Left colon (tissue), 2 donors: ENCODE data around the gene TLE6. TPM values are rescaled to one million over a fixed set of nuclear protein-coding genes. Genes with fewer than 3 reads are reported as not detected.
"Not testable (repeated sequence)": the region's sequence is repeated elsewhere in the genome, so short reads cannot be mapped to it uniquely, and the experiment has no call there.

Experiments used
- ATAC-seq: fragments of 200-7000 bp; cut with Tn5 transposase; one replicate; pipeline ENCODE4 v1.9.1; 2020; ENCODE audit warnings: mild to moderate bottlenecking, moderate library complexity
- DNase-seq, 2 donors: peaks; one replicate each; pipeline ENCODE4 v3.0.0-alpha.2; 2020
- intact Hi-C, 2 donors: fragments of 100-400 bp; cut with DNase I in 1 of 2; cut with micrococcal nuclease in 1 of 2; formaldehyde crosslinking; loops; one replicate each; pipeline versions ENCODE4 v1.11.2 to v1.14.0; 2022; cut with DNase I, micrococcal nuclease
- long read RNA-seq: library from polyadenylated mRNA; unstranded; transcript quantifications from one replicate; pipeline ENCODE4 v2.0.0, GENCODE V29; 2021
- total RNA-seq, 2 donors: library from RNA; stranded (reverse); fragmentation: NEBNext Ultra II Directional; extraction: Animal tissue kit (Norgen Biotek cat#: 25700); gene quantifications; one replicate each; pipeline ENCODE4 v1.2.1, GENCODE V29; 2021
- donor health status: DM: no; HTN: no; CAD: no.
- donor health status: DM: yes; HTN: yes; CAD: no.

TLE6 gene
- 1 to 10 TPM; 2.2 to 2.6 TPM for total RNA-seq
- long read RNA-seq = 0 reads

GRCh38 chr19:2977001-2977745 is at the start of gene TLE6:
Gene TLE6 (plus strand): TSS chr19:2977564. CDS start chr19:2978234, 670 bp downstream.
- peak; percentile 96 for ATAC-seq
- DNase-seq = peak; percentile 97 to 98
- intact Hi-C loops = no loop called here

GRCh38 chr19:2933490-2933910 is 43.9 kb upstream of the TLE6 start:
- intact Hi-C loops = no loop called here
- DNase-seq (no peak), ATAC-seq (no peak)

- ATAC-seq, DNase-seq, intact Hi-C loops: not testable (repeated sequence)
Observed at GRCh38 chr19:2935863-2936262, 41.5 kb upstream of the TLE6 start.

- intact Hi-C loops = no loop called here
- ATAC-seq (no peak), DNase-seq (no peak)
Observed at GRCh38 chr19:2942928-2943640, 34.3 kb upstream of the TLE6 start.

GRCh38 chr19:2944403-2944774 is 33.0 kb upstream of the TLE6 start:
- intact Hi-C loops = no loop called here
- DNase-seq = no peak
- no peak for ATAC-seq

GRCh38 chr19:2944775-2945574 is 32.4 kb upstream of the TLE6 start, which contains the start of gene ZNF77:
Gene ZNF77 (minus strand): TSS chr19:2944971. CDS start chr19:2944840, 131 bp downstream.
- peak; percentile 99 to 100 for DNase-seq
- intact Hi-C loops = no loop called here

GRCh38 chr19:2945575-2946184 is 31.7 kb upstream of the TLE6 start:
- ATAC-seq (no peak), DNase-seq (no peak)
- intact Hi-C loops = no loop called here

More at GRCh38 chr19:2944775-2945574, 32.4 kb upstream of the TLE6 start, which contains the start of gene ZNF77:
- ATAC-seq = peak; percentile 93

- DNase-seq = peak in 1 of 2 donors; percentile 36
Observed at GRCh38 chr19:2949939-2950285, 27.5 kb upstream of the TLE6 start.

GRCh38 chr19:2950286-2951124 is 26.9 kb upstream of the TLE6 start:
- DNase-seq (peak; percentile 100), ATAC-seq (peak; percentile 86)
- intact Hi-C loops = loop anchor here in 1 of 2 donors (10.0 kb wide), 1 partner anchor 214 kb away; no protein-coding TSS in a partner anchor

More at GRCh38 chr19:2949939-2950285, 27.5 kb upstream of the TLE6 start:
- intact Hi-C loops = loop anchor here in 1 of 2 donors (10.0 kb wide), 1 partner anchor 215 kb away; no protein-coding TSS in a partner anchor
- peak; percentile 9 for ATAC-seq

GRCh38 chr19:2952953-2953481 is 24.3 kb upstream of the TLE6 start:
- peak; percentile 68 to 74 for DNase-seq
- intact Hi-C loops = loop anchor here in 1 of 2 donors (10.0 kb wide), 1 partner anchor 212 kb away; no protein-coding TSS in a partner anchor
- ATAC-seq = peak; percentile 54

GRCh38 chr19:2957160-2957559 is 20.2 kb upstream of the TLE6 start:
- no peak for DNase-seq
- intact Hi-C loops = loop anchor here in 1 of 2 donors (10.0 kb wide), 1 partner anchor 208 kb away; no protein-coding TSS in a partner anchor
- ATAC-seq = no peak

GRCh38 chr19:2960120-2960519 is 17.2 kb upstream of the TLE6 start:
- intact Hi-C loops = loop anchor here in 1 of 2 donors (10.0 kb wide), 1 partner anchor 145 kb away; no protein-coding TSS in a partner anchor
- ATAC-seq = no peak

GRCh38 chr19:2962018-2962670 is 15.2 kb upstream of the TLE6 start:
- ATAC-seq (peak; percentile 92), DNase-seq (no peak)
- intact Hi-C loops = loop anchor here in 1 of 2 donors (10.0 kb wide), 1 partner anchor 143 kb away; no protein-coding TSS in a partner anchor

More at GRCh38 chr19:2960120-2960519, 17.2 kb upstream of the TLE6 start:
- DNase-seq = no peak

- intact Hi-C loops = loop anchor here in 1 of 2 donors (10.0 kb wide), 1 partner anchor 142 kb away; no protein-coding TSS in a partner anchor
- no peak for DNase-seq
- ATAC-seq = no peak
Observed at GRCh38 chr19:2963122-2963521, 14.2 kb upstream of the TLE6 start.

- DNase-seq, ATAC-seq: not testable (repeated sequence)
- intact Hi-C loops = loop anchor here in 1 of 2 donors (10.0 kb wide), 1 partner anchor 141 kb away; no protein-coding TSS in a partner anchor
Observed at GRCh38 chr19:2963631-2964030, 13.7 kb upstream of the TLE6 start.

GRCh38 chr19:2964874-2965273 is 12.5 kb upstream of the TLE6 start:
- no peak for DNase-seq
- no peak for ATAC-seq
- intact Hi-C loops = loop anchor here in 1 of 2 donors (10.0 kb wide), 1 partner anchor 140 kb away; no protein-coding TSS in a partner anchor
